Stimulated activated CD4-positive, alpha-beta T cell treated with anti-CD3 and anti-CD28 coated beads, Interleukin-4, amount 100 ng/mL, for 48 hours (primary cell): ENCODE results near the gene GPAT3.
"Not testable (repeated sequence)": the region's sequence is repeated elsewhere in the genome, so short reads cannot be mapped to it uniquely, and the experiment has no call there.

Experiments used
- DNase-seq, 2 donors: peaks; one replicate each; pipeline ENCODE4 v3.0.0-alpha.2; 2020; ENCODE audit warnings: low read depth in 2 of 2

GPAT3 gene

GRCh38 chr4:83603129-83603528 lies 67.2 kb downstream of the GPAT3 start:
- DNase-seq, result no peak

- DNase-seq, result no peak
Measured at GRCh38 chr4:83604321-83604720, 68.4 kb downstream of the GPAT3 start.

GRCh38 chr4:83605210-83605609 lies 69.3 kb downstream of the GPAT3 start:
- DNase-seq, result no peak

- no peak for DNase-seq
Measured at GRCh38 chr4:83605744-83606172, 69.8 kb downstream of the GPAT3 start.

- DNase-seq, result no peak
Measured at GRCh38 chr4:83606460-83606859, 70.6 kb downstream of the GPAT3 start.

GRCh38 chr4:83606898-83607297 lies 71.0 kb downstream of the GPAT3 start:
- DNase-seq, result no peak

- no peak for DNase-seq
Measured at GRCh38 chr4:83609365-83609764, 73.5 kb downstream of the GPAT3 start.

GRCh38 chr4:83610729-83611128 lies 74.8 kb downstream of the GPAT3 start:
- no peak for DNase-seq

- no peak for DNase-seq
Measured at GRCh38 chr4:83613023-83613422, 77.1 kb downstream of the GPAT3 start.

- DNase-seq, result no peak
Measured at GRCh38 chr4:83613994-83614393, 78.1 kb downstream of the GPAT3 start.

- DNase-seq, result no peak
Measured at GRCh38 chr4:83616252-83616651, 80.3 kb downstream of the GPAT3 start.

- DNase-seq, result no peak
Measured at GRCh38 chr4:83617371-83618035, 81.6 kb downstream of the GPAT3 start.

GRCh38 chr4:83618431-83618830 lies 82.5 kb downstream of the GPAT3 start:
- no peak for DNase-seq

GRCh38 chr4:83618991-83619645 lies 83.2 kb downstream of the GPAT3 start:
- DNase-seq, result no peak

- DNase-seq, result not testable (repeated sequence)
Measured at GRCh38 chr4:83622127-83622526, 86.2 kb downstream of the GPAT3 start.

- no peak for DNase-seq
Measured at GRCh38 chr4:83625821-83626220, 89.9 kb downstream of the GPAT3 start.

GRCh38 chr4:83626245-83626836 lies 90.4 kb downstream of the GPAT3 start:
- no peak for DNase-seq

- DNase-seq, result no peak
Measured at GRCh38 chr4:83629945-83630721, 94.2 kb downstream of the GPAT3 start.

GRCh38 chr4:83631066-83631465 lies 95.2 kb downstream of the GPAT3 start:
- no peak for DNase-seq

GRCh38 chr4:83636930-83637329 lies 101.0 kb downstream of the GPAT3 start:
- no peak for DNase-seq

- DNase-seq, result peak; percentile 13 to 25
Measured at GRCh38 chr4:83639849-83640493, 104.1 kb downstream of the GPAT3 start.

- no peak for DNase-seq
Measured at GRCh38 chr4:83643036-83643435, 107.1 kb downstream of the GPAT3 start.
